Measurements from ENCODE around the gene ANXA9.

ANXA9 gene

GRCh38 chr1:151006327-151007052 lies 24.4 kb downstream of the ANXA9 start, which contains the start of gene MINDY1:
MINDY1 (minus strand) TSS chr1:151006902; CDS start chr1:151002617, 4,285 bp downstream.
- DNase-seq (ENCODE audit: extremely low spot score): peak; percentile 71
- CTCF ChIA-PET: interaction anchor here (0.7 to 3.9 kb wide), 26 partner anchors 11 to 752 kb away, joined by 3 to 99 read pairs (median 4); partner anchors contain the start of genes ANXA9, C1orf56, CDC42SE1 and TNFAIP8L2

GRCh38 chr1:151007853-151008243 lies 25.8 kb downstream of the ANXA9 start:
- TF ChIP-seq CTCF (IDR thresholded peaks at IDR 0.05; ENCODE audit: control extremely low read depth, extremely low read depth, low read depth, missing control alignments): no peak
- POLR2A ChIA-PET: no interaction called here
- no peak for DNase-seq (ENCODE audit: extremely low spot score)
- CTCF ChIA-PET: interaction anchor here (3.3 to 3.9 kb wide), 3 partner anchors 12 to 27 kb away, joined by 9 to 99 read pairs (median 41); partner anchors contain the start of gene ANXA9

More at GRCh38 chr1:151006327-151007052, 24.4 kb downstream of the ANXA9 start, which contains the start of gene MINDY1:
- POLR2A ChIA-PET: interaction anchor here (0.6 to 1.2 kb wide), 5 partner anchors 8 to 427 kb away, joined by 3 to 16 read pairs (median 4); partner anchors contain the start of genes MCL1 and SETDB1
- TF ChIP-seq CTCF (IDR thresholded peaks at IDR 0.05; ENCODE audit: control extremely low read depth, extremely low read depth, low read depth, missing control alignments): peak; percentile 28

GRCh38 chr1:151008244-151009205 lies 26.4 kb downstream of the ANXA9 start, which contains the start of gene PRUNE1:
PRUNE1 (plus strand) TSS chr1:151008449; CDS start chr1:151008633, 184 bp downstream.
- TF ChIP-seq CTCF (IDR thresholded peaks at IDR 0.05; ENCODE audit: control extremely low read depth, extremely low read depth, low read depth, missing control alignments): no peak
- ChIA-PET CTCF (interaction anchor here (3.4 kb wide), 1 partner anchor 13 kb away, joined by 9 read pairs; no protein-coding TSS in a partner anchor), POLR2A (no interaction called here)
- peak; percentile 99 for DNase-seq (ENCODE audit: extremely low spot score)

GRCh38 chr1:151009206-151009587 lies 27.1 kb downstream of the ANXA9 start:
- ChIA-PET POLR2A (no interaction called here), CTCF (interaction anchor here (3.4 kb wide), 1 partner anchor 13 kb away, joined by 9 read pairs; no protein-coding TSS in a partner anchor)
- TF ChIP-seq CTCF (IDR thresholded peaks at IDR 0.05; ENCODE audit: control extremely low read depth, extremely low read depth, low read depth, missing control alignments): no peak
- DNase-seq (ENCODE audit: extremely low spot score): no peak

- DNase-seq (ENCODE audit: extremely low spot score): no peak
- no peak for TF ChIP-seq CTCF (IDR thresholded peaks at IDR 0.05; ENCODE audit: control extremely low read depth, extremely low read depth, low read depth, missing control alignments)
- ChIA-PET CTCF (interaction anchor here (3.4 kb wide), 1 partner anchor 14 kb away, joined by 9 read pairs; no protein-coding TSS in a partner anchor), POLR2A (no interaction called here)
Measured at GRCh38 chr1:151009674-151010345, 27.7 kb downstream of the ANXA9 start.

Measured in GM10248 (cell line).